Muscle of back (tissue), 11 donors: ENCODE measurements around the gene SOX13. TPM values are rescaled to one million over a fixed set of nuclear protein-coding genes. Genes with fewer than 3 reads are reported as not detected.

Experiments used
- DNase-seq, 3 donors: peaks; one replicate each; pipeline versions ENCODE4 v3.0.0 to v3.0.0-alpha.2; 2013
- polyA plus RNA-seq, 10 donors: library from polyadenylated mRNA; unstranded; fragments of 120-200 nt; gene quantifications; one replicate each; pipeline ENCODE4 v1.2.1, GENCODE V29; 2013; ENCODE audit not compliant: insufficient read length in 10 of 10

Gene SOX13
- polyA plus RNA-seq, 10 donors, result 14.7 to 23.0 (median 18.1) TPM

GRCh38 chr1:204130178-204130577 is 57.3 kb downstream of the SOX13 start:
- DNase-seq, result peak in 1 of 3 donors; percentile 19

- DNase-seq, result peak; percentile 36 to 71 (median 61)
Observed at GRCh38 chr1:204130981-204131892, 58.3 kb downstream of the SOX13 start.

- DNase-seq, result no peak
Observed at GRCh38 chr1:204131978-204132377, 59.1 kb downstream of the SOX13 start.

- DNase-seq, result no peak
Observed at GRCh38 chr1:204132718-204133117, 59.8 kb downstream of the SOX13 start.

GRCh38 chr1:204134103-204134502 is 61.2 kb downstream of the SOX13 start:
- DNase-seq, result no peak

- DNase-seq, result no peak
Observed at GRCh38 chr1:204136814-204137213, 63.9 kb downstream of the SOX13 start.

GRCh38 chr1:204139088-204139487 is 66.2 kb downstream of the SOX13 start:
- DNase-seq, result no peak

- DNase-seq, result no peak
Observed at GRCh38 chr1:204139952-204140351, 67.0 kb downstream of the SOX13 start.

- DNase-seq, result no peak
Observed at GRCh38 chr1:204141131-204141530, 68.2 kb downstream of the SOX13 start.

GRCh38 chr1:204142032-204142974 is 69.4 kb downstream of the SOX13 start:
- DNase-seq, result no peak

- no peak for DNase-seq
Observed at GRCh38 chr1:204143276-204144041, 70.5 kb downstream of the SOX13 start.

GRCh38 chr1:204145033-204145504 is 72.2 kb downstream of the SOX13 start:
- DNase-seq, result no peak

- DNase-seq, result no peak
Observed at GRCh38 chr1:204146309-204146708, 73.4 kb downstream of the SOX13 start.

GRCh38 chr1:204146965-204147364 is 74.0 kb downstream of the SOX13 start:
- no peak for DNase-seq

- no peak for DNase-seq
Observed at GRCh38 chr1:204147406-204148383, 74.8 kb downstream of the SOX13 start.

- DNase-seq, result no peak
Observed at GRCh38 chr1:204149107-204149506, 76.2 kb downstream of the SOX13 start.

- DNase-seq, result peak in 1 of 3 donors; percentile 27
Observed at GRCh38 chr1:204149635-204150565, 77.0 kb downstream of the SOX13 start.

GRCh38 chr1:204150702-204151551 is 78.0 kb downstream of the SOX13 start:
- DNase-seq, result peak in 1 of 3 donors; percentile 61
